ENCODE data around the gene SELENOI.

DNA sequence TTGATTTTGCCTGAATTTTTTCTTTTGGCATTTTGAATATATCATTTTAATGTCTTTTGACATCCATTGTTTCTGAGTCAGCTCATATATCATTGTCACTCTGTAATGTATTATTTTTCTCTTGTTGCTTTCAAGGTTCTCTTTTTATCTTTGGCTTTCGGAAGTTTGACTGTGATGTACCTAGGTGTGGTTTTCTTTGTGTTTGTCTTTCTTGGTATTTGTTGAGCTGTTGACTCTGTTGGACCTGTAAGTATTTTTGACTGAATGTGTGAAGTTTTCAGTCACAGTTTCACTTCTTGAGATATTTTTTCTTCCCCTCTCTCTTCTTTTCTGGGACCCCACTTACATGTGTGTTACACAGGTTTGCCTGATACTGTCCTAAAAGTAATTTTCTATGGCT, 30.9 kb downstream of the SELENOI start:
- no peak for TF ChIP-seq EZH2 (optimal IDR thresholded peaks at IDR 0.05; ENCODE audit: low read depth, low read length)
- TF ChIP-seq, protein P1, sequence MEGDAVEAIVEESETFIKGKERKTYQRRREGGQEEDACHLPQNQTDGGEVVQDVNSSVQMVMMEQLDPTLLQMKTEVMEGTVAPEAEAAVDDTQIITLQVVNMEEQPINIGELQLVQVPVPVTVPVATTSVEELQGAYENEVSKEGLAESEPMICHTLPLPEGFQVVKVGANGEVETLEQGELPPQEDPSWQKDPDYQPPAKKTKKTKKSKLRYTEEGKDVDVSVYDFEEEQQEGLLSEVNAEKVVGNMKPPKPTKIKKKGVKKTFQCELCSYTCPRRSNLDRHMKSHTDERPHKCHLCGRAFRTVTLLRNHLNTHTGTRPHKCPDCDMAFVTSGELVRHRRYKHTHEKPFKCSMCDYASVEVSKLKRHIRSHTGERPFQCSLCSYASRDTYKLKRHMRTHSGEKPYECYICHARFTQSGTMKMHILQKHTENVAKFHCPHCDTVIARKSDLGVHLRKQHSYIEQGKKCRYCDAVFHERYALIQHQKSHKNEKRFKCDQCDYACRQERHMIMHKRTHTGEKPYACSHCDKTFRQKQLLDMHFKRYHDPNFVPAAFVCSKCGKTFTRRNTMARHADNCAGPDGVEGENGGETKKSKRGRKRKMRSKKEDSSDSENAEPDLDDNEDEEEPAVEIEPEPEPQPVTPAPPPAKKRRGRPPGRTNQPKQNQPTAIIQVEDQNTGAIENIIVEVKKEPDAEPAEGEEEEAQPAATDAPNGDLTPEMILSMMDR (IDR thresholded peaks at IDR 0.05; ENCODE audit: low read length), result no peak
- no peak for TF ChIP-seq EZH2phosphoT487 (IDR thresholded peaks at IDR 0.05; ENCODE audit: low read length)

All from MM.1S (cell line).